GM13977 (cell line): ENCODE measurements around the gene BRI3.

Experiments
- DNase-seq: peaks from one replicate; pipeline ENCODE4 v3.0.0; 2012; ENCODE audit warnings: low spot score
- CTCF ChIP-seq: IDR thresholded peaks from 2 replicates; pipeline ENCODE4 v1.5.1; 2012; ENCODE audit warnings: mild to moderate bottlenecking, control low read depth; ENCODE audit not compliant: insufficient read depth; ENCODE audit errors: extremely low read depth, missing control alignments
- in situ Hi-C: fragments of 300-500 bp; cut with MboI; formaldehyde crosslinking; loops from one replicate; pipeline ENCODE4 v1.12.0; 2022; ENCODE audit warnings: low sequenced_read_pairs, low pct_unique_long_range_greater_than_20kb, mixed read lengths, inconsistent platforms; ENCODE audit not compliant: unreplicated experiment

BRI3 gene

DNA sequence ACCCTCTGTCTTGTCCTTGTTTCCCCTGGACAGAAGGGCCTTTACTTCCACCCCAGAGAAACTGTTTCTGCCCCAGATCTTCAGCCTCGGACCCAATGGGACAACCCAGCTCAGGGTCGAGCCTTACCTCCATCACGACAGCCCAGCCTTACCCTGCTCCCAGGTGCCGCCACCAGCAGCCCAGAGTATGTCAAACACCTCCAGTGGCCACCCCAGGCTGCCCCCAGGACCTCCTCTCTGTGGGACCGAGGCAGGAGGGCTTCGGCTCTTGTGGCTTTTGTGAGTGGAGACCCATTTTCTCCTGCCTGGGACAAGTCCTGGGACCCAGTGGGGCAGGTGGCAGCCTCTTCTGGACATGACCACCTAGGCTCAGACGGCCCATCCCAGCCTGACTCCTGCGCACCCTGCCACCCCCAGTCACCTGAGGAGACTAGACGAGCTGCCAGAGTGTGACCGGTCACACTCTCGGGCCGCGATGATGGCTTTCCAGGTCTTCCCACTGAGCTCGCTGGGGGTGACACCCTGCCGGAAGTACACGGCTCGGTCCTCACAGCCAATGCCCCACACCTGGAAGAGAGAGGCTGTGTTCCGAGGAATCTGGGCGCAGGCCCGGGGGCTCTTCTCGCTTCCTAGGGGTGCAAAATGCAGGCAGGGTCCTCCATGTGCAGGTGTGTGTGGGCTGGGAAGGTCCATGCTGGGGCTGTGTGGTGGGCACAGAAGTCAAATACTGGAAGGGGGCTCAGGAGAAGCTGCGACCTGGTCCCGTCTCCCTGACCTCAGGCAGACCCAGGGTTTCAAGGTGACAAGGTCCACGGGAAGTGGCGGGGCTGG lies 44.9 kb upstream of the BRI3 start:
- TF ChIP-seq CTCF, result no peak
- in situ Hi-C loops, result no loop called here
- no peak for DNase-seq

GRCh38 chr7:98238076-98238475 lies 43.4 kb upstream of the BRI3 start:
- peak; percentile 7 for DNase-seq
- in situ Hi-C loops, result no loop called here
- no peak for TF ChIP-seq CTCF

- peak; percentile 4 for DNase-seq
- in situ Hi-C loops, result no loop called here
- TF ChIP-seq CTCF, result no peak
Measured at GRCh38 chr7:98238976-98239375, 42.5 kb upstream of the BRI3 start.

- peak; percentile 74 for DNase-seq
- in situ Hi-C loops, result no loop called here
- peak; percentile 72 for TF ChIP-seq CTCF
Measured at GRCh38 chr7:98240961-98241673, 40.4 kb upstream of the BRI3 start.

DNA sequence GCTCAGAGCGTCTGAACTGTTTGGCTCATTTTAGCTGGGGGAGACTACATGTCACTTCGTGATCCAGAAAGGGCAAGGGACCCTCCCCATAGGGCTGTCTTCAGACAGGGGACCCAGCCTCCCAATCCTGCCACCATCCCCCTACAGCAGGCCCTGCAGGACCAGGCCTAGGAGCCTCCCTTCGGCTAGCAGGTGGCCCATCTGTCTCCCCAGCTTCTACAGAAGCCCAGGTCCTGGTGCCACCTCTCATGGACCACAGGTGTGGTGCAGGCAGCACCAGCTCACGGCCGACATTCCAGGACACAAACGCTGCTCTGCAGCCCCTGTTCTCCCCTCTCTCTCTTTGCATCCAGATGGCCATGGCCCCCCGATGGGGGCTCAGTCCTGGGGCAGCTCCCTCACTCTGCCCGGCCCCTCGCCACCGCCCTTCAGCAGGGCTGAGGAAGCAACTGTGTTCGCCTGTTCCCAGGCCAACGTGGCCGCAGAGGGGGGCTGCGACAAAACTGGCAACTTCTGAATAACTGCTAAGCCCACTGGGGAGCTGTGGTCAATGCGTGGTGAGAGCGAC lies 39.7 kb upstream of the BRI3 start:
- TF ChIP-seq CTCF, result no peak
- DNase-seq, result no peak
- in situ Hi-C loops, result no loop called here

- TF ChIP-seq CTCF, result no peak
- DNase-seq, result no peak
- in situ Hi-C loops, result no loop called here
Measured at GRCh38 chr7:98242342-98242741, 39.1 kb upstream of the BRI3 start.
